Stimulated activated naive CD4-positive, alpha-beta T cell (primary cell): Measurements from ENCODE around the gene GALNT14.

ENCODE experiments used
- DNase-seq, 6 experiments: peaks; one replicate each; lab custom pipeline; 2025; lab: John Stamatoyannopoulos, UW

GALNT14 gene

DNA sequence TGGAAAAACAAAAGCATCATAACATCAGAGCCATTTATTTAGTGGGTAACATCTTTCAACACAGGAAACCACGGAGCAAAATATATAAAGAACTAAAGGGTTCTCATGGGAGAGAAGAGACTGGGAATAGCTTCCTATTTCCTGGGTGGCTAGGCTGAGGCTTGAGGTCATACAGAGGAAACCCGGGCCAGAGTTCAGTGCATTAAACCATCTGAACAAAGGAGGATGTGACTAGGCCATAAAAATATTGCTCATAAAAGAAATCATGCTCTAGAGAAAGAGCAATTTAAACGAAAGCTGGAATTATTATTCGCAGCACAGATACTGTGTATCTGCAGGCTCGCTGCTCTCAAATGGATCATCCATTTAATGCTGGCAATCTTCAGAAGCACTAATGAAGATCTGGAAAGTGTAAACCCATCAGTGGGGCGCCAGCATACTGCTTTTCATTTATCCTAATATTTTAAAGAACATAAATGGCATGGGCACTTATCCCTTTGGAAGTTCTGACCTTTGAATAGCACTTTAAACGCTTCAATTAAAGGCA, 83.3 kb downstream of the GALNT14 start:
- no peak for DNase-seq

GRCh38 chr2:31053929-31054782, 84.1 kb downstream of the GALNT14 start:
- no peak for DNase-seq

DNA sequence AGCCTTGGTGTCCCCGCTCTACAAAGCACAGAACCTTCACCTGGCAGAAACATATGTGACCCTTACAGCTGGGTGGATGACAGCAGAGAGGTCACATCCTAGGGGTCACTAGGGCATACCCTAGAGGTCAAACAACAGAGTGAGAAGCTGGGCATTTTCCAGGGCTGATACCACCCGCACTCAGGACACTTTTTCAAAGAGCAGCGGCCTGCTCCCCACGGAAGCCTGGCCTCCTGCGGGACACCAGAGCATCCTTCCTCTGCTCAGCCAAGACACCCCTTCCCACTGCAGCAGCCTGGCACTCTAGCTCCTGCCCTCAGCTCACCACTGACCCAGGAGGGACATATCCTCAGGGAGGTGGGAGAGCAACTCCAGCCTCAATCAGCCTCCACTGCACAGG, 86.0 kb downstream of the GALNT14 start:
- DNase-seq, result no peak

DNA sequence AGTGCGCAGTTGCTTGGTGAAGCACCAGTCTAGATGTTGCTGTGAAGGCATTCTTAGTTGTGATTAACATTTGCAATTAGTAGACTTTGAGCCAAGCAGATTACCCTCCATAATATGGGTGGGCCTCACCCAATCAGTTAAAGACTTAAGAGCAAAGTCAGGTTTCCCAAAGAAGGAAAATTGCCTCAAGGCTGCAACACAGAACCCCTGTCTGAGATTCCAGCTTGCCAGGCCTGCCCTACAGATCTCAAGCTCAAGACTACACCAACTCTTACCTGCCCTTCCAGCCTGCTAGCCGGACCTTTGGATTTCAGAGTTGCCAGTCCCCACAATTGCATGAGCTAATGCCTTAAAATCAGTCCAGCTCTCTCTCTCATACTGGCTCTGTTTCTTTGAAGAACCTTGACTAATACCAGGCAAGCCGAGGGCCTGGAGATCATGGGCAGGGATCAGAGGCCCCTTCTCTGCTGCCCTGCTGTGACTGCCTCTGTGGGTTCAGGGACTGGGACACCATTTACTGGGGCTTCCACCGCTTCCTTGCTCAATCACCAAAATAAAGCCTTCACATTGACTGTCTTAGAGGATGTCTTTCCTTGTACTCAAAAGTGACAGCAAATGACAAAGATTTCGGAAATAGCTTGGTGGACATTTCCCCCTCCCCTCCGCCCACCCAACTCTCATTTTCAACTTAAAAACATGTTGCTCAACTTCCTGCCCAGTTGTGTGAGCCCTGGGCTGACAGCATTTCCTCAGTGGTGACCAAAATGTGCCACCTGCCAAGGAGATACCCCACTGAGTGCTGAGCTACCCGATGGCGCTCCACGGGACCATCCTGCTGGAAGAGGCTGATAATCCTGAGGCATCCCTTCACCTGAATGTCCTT, 86.7 kb downstream of the GALNT14 start:
- DNase-seq, result no peak

DNA sequence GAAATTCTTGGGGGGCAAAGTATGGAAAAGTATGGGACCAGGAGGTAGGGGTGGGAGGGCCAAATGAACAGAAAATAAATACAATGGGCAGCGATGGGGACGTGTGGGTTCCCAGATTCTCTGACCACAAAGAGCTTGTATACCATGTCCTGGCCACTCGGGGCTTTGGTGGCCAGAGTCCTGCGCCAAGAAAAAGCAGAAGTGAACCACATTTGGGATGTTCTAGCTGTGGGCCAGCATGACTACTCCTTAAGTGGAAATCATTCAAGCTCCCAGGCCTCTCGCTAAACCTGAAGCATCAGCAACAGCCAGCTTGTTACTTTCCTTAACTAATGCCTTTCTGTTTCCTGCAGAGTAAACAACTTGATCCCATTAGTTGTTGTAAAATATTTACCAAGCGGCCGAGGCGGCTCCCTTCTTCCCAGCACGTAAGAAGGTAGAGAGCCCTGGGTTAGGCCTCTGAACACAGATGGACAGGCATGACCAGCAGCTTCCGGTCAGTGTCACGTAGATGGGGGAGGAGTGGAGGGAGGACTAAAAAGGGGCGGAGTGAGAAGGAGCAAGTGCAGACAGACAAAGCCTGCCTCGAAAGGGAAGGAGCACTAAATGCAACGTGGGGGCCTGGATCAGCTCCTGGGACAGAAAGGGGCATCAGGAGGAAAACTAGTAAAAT, 88.2 kb downstream of the GALNT14 start:
- DNase-seq, result no peak

GRCh38 chr2:31049264-31049663, 89.0 kb downstream of the GALNT14 start:
- no peak for DNase-seq

GRCh38 chr2:31047599-31047998, 90.6 kb downstream of the GALNT14 start:
- DNase-seq, result no peak

DNA sequence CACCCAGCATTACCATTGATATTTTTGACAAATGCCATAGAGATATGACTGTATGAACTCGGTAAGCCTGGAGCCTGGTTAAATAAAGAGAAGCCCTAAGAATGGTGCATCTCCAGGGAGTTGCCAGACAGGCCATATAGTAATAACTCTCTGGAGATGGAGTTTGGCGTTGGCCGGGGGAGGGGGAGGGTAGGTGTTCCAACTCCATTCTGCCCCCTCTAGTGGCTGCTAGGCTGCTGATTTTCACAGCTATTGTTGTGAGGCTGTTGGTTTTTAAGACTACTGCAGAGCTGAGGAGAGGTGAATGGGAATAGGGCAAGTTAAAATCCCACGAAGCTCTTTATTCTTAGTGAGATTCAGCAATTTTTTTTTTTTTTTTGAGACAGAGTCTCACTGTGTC, 99.9 kb downstream of the GALNT14 start:
- DNase-seq, result no peak

DNA sequence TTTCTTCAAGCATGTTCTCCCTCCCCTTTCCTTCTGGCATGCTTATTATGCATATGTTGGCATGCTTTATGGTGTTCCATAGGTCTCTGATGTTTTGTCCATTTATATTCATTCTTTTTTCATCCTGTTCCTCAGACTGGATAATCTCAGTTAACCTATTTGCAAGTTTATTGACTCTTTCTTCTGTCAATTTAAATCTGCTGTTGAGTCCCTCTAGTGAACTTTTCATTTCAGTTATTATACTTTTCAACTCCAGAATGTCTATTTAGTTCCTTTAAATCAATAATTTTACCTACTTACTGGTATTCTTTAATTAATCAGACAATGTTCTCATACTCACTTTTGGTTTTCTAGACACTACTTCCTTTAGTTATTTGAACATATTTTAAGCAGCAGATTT, 101.2 kb downstream of the GALNT14 start:
- DNase-seq, result no peak

DNA sequence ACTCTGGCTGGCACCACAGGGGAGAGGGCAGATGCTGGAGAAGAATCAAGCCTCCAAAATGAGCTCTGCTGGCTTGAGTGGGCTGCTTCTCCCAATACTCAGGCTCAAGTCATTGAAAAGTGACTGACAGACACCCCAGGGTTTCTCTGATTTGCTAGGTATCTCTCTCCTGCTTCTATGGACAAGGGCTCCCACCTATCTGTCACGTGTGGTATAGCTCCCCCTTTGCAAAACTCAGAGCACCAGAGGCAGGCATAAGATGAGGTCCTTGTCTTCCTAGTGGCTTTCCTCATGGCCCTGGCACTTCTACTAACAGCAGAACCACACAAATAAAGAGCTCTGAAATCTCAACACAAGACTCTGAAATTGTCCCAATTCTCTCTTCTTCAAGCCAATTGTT, 105.2 kb downstream of the GALNT14 start:
- DNase-seq, result no peak

- no peak for DNase-seq
Measured at GRCh38 chr2:31032475-31032874, 105.8 kb downstream of the GALNT14 start.

GRCh38 chr2:31031132-31031706, 107.0 kb downstream of the GALNT14 start:
- no peak for DNase-seq

DNA sequence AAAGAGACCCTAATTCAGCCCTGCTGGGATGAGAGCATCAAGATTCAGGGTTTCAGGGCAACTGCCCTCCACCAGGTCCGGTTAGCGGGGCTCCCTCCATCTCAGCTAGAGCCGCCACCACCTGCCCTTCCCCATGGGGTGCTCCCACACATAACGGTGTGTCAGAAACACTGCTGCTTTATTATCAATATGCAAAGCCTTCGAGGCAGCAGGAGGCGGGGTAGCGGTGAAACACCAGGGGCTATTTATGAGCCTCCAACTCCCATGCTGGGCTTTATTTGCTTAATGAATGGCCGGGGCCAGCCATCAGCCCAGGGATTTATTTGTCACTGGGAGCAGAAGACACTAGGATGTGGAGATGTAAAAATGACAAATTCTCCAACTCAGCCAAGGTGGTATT, 109.8 kb downstream of the GALNT14 start:
- DNase-seq, result no peak

GRCh38 chr2:31027549-31027948, 110.7 kb downstream of the GALNT14 start:
- no peak for DNase-seq

DNA sequence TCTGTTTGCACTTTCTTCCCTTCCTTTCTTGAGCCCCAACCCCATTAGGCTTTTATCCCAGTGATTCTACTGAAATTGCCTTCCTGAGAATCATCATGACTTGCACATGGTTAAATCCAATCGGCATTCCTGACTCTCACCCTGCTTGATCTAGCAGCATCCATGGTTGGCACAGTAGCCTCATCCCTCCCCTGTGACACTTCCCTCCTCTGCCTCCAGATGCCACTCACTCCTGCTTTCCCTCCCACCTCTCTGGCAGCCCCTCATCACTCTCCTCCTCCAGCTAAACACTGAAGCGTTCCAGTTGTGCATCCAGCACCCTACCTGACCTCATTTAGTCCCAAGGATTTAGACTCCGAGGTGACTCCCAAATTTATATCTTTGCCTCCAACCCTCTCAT, 114.7 kb downstream of the GALNT14 start:
- DNase-seq, result no peak

- DNase-seq, result no peak
Measured at GRCh38 chr2:31020713-31021112, 117.5 kb downstream of the GALNT14 start.

DNA sequence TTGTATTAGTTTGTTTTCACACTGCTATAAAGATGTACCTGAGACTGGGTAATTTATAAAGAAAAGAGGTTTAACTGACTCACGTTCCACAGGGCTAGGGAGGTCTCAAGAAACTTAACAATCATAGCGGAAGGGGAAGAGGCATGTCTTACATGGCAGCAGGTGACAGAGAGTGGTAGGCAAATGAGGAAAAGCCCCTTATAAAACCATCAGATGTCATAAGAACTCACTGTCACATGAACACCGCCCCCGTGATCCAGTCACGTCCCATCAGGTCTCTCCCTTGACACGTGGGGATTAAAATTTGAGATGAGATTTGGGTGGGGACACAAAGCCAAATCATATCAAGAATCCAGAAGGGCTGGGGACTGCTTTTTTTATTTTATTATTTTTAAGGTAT, 120.0 kb downstream of the GALNT14 start:
- DNase-seq, result no peak

- no peak for DNase-seq
Measured at GRCh38 chr2:31016648-31017047, 121.6 kb downstream of the GALNT14 start.

DNA sequence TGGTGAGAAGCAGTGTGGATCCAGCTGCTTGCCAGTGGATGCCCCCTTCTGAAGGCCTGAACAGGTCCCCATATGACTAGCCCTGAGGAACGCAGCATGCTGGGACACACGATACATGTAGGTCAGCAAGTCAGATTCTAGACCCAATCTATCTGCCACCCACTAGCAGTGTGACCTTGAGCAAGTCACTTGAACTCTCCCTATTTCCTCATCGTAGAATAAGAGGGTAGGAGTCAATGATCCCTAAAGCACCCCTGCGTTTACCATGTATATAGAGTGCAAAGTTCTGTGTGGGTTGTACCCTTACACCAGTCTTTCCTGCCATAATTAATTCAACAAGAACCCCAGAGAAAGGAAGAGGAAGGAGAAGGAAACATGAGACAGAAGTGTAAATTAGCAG, 123.7 kb downstream of the GALNT14 start:
- DNase-seq, result no peak

DNA sequence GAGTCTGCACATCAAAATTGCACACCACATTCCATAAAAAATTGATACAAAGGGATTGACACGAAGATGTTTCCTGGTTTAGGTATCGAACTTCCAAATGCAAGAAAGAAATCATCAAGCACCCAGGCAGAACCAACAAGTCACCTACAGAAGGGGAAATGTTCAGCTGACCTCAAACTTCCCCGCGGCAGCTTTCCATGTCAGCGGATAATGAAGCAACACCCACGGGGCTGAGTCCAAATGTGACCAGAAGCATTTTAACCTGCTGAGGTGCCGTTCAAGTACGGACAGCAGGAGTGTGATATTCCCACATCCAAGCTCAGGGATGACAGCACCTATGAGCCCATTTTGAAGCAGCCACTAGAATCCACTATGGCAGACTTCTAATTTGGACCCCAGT, 124.9 kb downstream of the GALNT14 start:
- no peak for DNase-seq

DNA sequence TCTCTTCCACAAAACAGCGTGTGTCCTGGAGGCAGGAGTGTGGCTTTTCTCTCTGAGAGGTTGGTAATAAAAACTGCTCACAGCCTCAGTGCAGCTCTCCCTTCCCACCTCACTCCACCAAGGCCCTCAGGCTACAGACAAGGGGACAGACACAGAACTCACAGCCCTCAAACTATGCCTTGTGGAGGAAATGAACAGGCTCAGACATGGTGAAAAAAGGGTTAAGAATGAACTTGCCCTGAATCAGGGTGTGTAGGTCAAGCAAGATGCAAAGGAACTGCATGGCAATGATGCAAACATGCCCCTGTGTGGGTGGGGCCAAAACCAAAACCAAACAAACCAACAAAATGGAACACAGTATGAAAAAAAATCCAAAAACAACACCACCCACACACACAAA, 125.8 kb downstream of the GALNT14 start:
- no peak for DNase-seq

DNA sequence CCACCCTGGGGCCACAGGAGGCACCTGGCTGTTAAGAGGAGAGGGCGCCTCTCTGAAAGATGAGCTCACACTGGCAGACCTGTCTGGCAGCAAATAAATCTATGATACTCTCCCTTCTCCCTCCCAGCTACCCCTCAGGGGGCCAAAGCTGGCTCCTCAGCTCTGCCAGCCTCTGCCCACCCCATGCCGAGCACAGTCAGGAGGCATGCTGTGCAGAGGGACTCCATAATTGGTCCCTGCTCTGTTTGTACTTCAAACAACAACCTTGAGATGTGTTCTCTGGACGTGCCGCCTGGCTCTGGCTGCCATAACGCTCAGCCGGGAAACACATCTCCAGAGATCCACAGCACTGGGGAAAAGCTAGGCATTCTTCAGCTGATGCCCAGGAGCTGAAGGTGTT, 126.7 kb downstream of the GALNT14 start:
- DNase-seq, result no peak
